Mucosa of descending colon (tissue), 3 donors: ENCODE measurements around the gene HPSE2. TPM values are rescaled to one million over a fixed set of nuclear protein-coding genes. Genes with fewer than 3 reads are reported as not detected.

Experiments
- ATAC-seq: fragments of 200-7000 bp; cut with Tn5 transposase; one replicate; pipeline ENCODE4 v1.9.1; 2020; ENCODE audit warnings: mild to moderate bottlenecking, moderate library complexity
- DNase-seq, 3 donors: peaks; one replicate each; pipeline ENCODE4 v3.0.0-alpha.2; 2020
- H3K36me3 ChIP-seq: fragments of 200-600 bp; one replicate; pipeline ENCODE4 v1.8.0; 2021; ENCODE audit warnings: low read depth, mild to moderate bottlenecking
- H3K4me1 ChIP-seq: fragments of 200-600 bp; one replicate; pipeline ENCODE4 v1.8.0; 2021; ENCODE audit warnings: low read depth, mild to moderate bottlenecking
- H3K4me3 ChIP-seq: fragments of 200-600 bp; one replicate; pipeline ENCODE4 v1.8.0; 2021; ENCODE audit warnings: mild to moderate bottlenecking
- H3K9me3 ChIP-seq: fragments of 200-600 bp; one replicate; pipeline ENCODE4 v1.8.0; 2021; ENCODE audit warnings: mild to moderate bottlenecking
- CTCF ChIP-seq: fragments of 200-600 bp; IDR thresholded peaks from one replicate; pipeline ENCODE4 v1.8.0; 2022; ENCODE audit warnings: antibody characterized with exemption, mild to moderate bottlenecking
- intact Hi-C, 2 donors: fragments of 100-400 bp; cut with DNase I in 1 of 2; cut with micrococcal nuclease in 1 of 2; formaldehyde crosslinking; loops; one replicate each; pipeline versions ENCODE4 v1.11.0 to v1.11.1; 2022; cut with DNase I, micrococcal nuclease
- total RNA-seq, 3 donors: library from RNA; stranded (reverse); fragmentation: NEBNext Ultra II Directional in 2 of 3; extraction: Animal tissue kit (Norgen Biotek cat#: 25700) in 2 of 3; gene quantifications; one replicate each; pipeline versions ENCODE4 v1.2.1 to v1.2.4, GENCODE V29; 2021 to 2023
- donor health status: DM: no; HTN: no; CAD: no; lungs with moderate emphysema.
- donor health status: DM: no; HTN: no; CAD: no.
- donor health status: DM: no; HTN: yes; CAD: no.

HPSE2 gene
- total RNA-seq, 3 donors from 2014 or later = 1.3 to 3.7 (median 2.4) TPM

- no peak for TF ChIP-seq CTCF
- DNase-seq (no peak), ATAC-seq (no peak)
- no peak overlapping the region for H3K4me3 ChIP-seq
- no peaks in the 10 kb centered on the region for H3K9me3 ChIP-seq
- H3K4me1 ChIP-seq = no peaks in the 10 kb centered on the region
- intact Hi-C loops = no loop called here
- no peaks in the 10 kb centered on the region for H3K36me3 ChIP-seq
These were observed 255.3 kb downstream of the HPSE2 start for GRCh38 chr10:98980353-98980752.

- no peak for DNase-seq
- H3K36me3 ChIP-seq = no peaks in the 10 kb centered on the region
- ATAC-seq = no peak
- no peaks in the 10 kb centered on the region for H3K4me1 ChIP-seq
- no peak overlapping the region for H3K4me3 ChIP-seq
- intact Hi-C loops = no loop called here
- no peaks in the 10 kb centered on the region for H3K9me3 ChIP-seq
- no peak for TF ChIP-seq CTCF
These were observed 264.2 kb downstream of the HPSE2 start for GRCh38 chr10:98971464-98971863.

- no peak for ATAC-seq
- no peaks in the 10 kb centered on the region for H3K4me1 ChIP-seq
- no peaks in the 10 kb centered on the region for H3K9me3 ChIP-seq
- H3K4me3 ChIP-seq = no peak overlapping the region
- intact Hi-C loops = no loop called here
- DNase-seq = no peak
- no peaks in the 10 kb centered on the region for H3K36me3 ChIP-seq
- no peak for TF ChIP-seq CTCF
These were observed 268.1 kb downstream of the HPSE2 start for GRCh38 chr10:98967601-98968000.

GRCh38 chr10:98963608-98964007, 272.0 kb downstream of the HPSE2 start:
- no peak for TF ChIP-seq CTCF
- no peak overlapping the region for H3K4me3 ChIP-seq
- H3K4me1 ChIP-seq = no peaks in the 10 kb centered on the region
- intact Hi-C loops = no loop called here
- H3K9me3 ChIP-seq = no peaks in the 10 kb centered on the region
- DNase-seq (no peak), ATAC-seq (no peak)
- no peaks in the 10 kb centered on the region for H3K36me3 ChIP-seq

- no peak for TF ChIP-seq CTCF
- Histone ChIP-seq H3K4me3 (no peak overlapping the region), H3K9me3 (no peaks in the 10 kb centered on the region), H3K36me3 (no peaks in the 10 kb centered on the region), H3K4me1 (no peaks in the 10 kb centered on the region)
- DNase-seq (no peak), ATAC-seq (no peak)
- intact Hi-C loops = no loop called here
These were observed 276.3 kb downstream of the HPSE2 start for GRCh38 chr10:98959379-98959778.

GRCh38 chr10:98957801-98958200, 277.9 kb downstream of the HPSE2 start:
- DNase-seq = peak in 1 of 3 donors; percentile 2
- peak; percentile 30 for ATAC-seq
- H3K4me3 ChIP-seq = no peak overlapping the region
- no peaks in the 10 kb centered on the region for H3K36me3 ChIP-seq
- intact Hi-C loops = no loop called here
- no peaks in the 10 kb centered on the region for H3K9me3 ChIP-seq
- TF ChIP-seq CTCF = no peak
- no peaks in the 10 kb centered on the region for H3K4me1 ChIP-seq
